HG03378 (cell line): ENCODE results near the gene MAP1LC3B.
A peak's percentile ranks its signal among the peaks of the same experiment; 100 is the strongest.

ENCODE experiments used
- ATAC-seq: cut with Tn5 transposase; IDR thresholded peaks from one replicate; pipeline ENCODE4 v1.9.1; 2021; ENCODE audit warnings: mild to moderate bottlenecking, moderate library complexity; ENCODE audit not compliant: unreplicated experiment

Gene MAP1LC3B

DNA sequence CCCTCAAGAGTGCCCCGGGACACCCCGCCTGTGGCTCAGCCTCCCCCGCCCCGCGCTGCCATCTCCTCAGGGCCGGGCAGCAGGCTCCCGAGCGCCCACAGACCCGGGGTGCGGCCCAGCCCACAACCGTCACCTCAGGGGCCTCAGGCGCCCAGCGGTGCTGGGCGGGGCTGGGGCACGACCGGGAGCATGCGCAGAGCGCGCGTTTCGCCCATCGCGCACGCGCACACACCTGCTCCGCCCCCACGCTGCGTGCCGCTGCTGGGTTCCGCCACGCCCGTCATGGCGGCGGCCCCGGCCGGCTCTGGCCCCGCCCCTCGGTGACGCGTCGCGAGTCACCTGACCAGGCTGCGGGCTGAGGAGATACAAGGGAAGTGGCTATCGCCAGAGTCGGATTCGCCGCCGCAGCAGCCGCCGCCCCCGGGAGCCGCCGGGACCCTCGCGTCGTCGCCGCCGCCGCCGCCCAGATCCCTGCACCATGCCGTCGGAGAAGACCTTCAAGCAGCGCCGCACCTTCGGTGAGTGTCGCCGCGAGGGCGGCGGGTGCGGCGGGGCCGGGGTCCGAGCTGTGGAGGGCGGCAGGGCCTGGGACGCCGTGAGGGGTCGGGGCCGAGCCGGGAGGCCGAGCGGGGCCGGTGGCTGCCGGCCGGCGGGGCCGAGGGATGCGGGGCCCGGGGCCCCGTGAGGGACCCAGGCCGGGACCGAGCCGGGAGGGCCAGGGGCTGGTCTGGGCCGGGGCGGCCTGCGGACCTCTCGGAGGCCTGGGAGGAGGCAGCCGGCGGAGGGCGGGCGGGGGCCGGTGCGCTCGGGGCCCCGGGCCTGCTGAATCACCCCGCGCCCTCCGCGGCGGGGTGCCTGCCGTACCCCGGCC is at the start of gene MAP1LC3B:
Gene MAP1LC3B, plus strand, starts transcription at position 387 of the 871 bp plus-strand sequence. Its CDS starts 92 bp downstream, at position 479.
- ATAC-seq, result peak; percentile 31

DNA sequence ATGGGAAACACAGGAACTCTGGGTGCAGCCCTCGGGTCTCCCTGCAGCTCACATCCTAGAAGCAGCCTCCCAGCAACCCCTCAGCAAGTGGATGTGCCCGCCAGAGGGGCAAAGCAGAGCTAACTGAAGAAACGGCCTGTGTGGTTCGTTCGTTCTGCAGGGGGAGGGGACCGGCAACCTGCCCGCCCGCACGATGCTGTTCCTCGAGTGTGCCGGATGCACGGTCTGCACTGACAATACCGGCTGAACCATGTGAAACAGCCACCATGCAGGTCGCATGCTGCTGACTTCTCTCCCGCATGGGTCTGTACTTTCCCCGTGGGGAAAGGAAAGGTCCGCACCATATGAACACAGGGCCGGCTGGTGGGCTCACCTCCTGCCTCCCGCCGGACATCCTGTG is 49.6 kb upstream of the MAP1LC3B start:
- no peak for ATAC-seq

DNA sequence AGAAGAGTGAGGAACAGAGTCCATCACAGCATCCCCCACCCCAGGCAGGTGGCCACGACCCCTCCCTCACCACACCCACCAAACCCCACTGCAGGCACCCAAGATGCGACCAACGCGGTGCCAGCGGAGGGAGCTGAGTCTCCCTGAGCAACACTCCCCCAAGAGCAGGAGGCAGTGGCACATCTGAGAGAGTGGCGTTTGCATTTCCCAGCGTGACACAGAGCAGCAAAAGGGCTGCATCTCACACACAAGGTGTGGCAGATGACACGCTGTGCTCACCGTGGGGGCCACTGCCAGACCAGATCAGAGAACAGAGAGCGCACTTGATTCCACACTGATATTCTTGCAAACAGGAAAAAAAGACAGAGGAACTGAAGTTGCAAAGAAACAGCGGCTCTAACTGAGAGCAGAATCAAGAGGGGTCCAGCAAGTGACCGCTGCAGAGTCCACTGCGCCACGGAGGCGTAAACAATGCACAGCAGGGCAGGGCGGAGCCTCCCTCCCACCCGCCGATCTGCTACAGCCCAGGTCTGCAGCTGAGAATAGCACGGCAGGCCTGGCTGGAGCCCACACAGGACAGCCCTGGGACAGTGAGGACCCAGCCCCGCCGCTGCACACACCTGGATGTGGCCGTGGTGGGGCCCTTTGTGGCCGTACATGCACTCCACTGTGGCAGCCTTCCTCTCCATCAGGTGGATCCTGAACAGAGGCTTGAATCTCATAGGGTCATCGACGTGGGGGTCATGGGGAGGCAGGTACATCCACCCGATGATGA is 49.0 kb upstream of the MAP1LC3B start:
- ATAC-seq, result no peak

DNA sequence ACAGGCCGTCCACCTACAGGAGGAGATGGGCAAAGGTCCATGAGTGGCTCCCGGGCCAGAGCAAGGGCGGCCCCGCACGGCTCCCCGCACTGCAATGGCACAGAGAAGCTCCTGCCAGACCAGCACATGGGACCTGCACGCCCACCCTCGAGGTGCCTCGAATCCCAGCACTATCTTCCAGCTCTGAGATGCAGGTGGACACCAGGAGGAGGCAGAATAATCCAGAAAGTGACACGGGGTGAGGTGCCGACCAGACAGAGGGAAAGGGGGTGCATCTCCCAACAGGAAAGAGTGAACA is 48.4 kb upstream of the MAP1LC3B start:
- no peak for ATAC-seq

DNA sequence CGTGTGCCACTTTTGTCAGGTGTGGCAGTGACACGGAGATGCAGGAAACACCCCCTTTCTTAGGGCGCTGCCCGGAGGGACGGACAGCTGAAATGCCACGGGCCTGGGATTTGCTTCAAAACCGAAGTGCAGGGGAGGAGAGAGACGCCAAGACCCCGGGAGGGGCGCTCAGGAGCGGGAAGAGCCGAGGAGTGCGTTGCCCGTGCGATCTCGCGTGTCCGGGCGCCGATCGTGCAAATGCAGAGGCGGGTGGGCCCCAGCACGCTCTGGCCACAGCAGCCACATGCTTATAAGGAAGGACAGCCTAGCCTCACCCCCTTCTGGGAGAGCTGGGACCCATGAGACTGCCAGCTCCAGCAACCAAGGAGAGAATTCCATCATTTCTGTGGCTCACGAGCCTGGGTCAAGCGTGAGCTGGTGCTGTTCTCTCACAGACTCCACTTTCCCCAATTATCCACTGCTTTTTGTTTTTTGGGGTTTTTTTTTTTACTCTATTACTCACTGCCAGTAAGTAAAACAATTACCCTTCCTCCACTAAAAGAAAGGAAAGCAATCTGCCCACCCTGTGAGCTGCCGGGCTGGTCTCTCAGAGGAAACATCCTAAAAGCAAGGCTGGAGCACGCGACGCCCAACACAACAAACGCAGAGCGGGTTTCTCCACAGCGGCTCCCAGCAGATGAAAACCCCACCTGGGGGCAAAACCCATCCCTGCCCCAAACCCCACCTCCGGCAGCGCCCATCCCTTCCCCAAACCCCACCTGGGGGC is 47.8 kb upstream of the MAP1LC3B start:
- no peak for ATAC-seq

DNA sequence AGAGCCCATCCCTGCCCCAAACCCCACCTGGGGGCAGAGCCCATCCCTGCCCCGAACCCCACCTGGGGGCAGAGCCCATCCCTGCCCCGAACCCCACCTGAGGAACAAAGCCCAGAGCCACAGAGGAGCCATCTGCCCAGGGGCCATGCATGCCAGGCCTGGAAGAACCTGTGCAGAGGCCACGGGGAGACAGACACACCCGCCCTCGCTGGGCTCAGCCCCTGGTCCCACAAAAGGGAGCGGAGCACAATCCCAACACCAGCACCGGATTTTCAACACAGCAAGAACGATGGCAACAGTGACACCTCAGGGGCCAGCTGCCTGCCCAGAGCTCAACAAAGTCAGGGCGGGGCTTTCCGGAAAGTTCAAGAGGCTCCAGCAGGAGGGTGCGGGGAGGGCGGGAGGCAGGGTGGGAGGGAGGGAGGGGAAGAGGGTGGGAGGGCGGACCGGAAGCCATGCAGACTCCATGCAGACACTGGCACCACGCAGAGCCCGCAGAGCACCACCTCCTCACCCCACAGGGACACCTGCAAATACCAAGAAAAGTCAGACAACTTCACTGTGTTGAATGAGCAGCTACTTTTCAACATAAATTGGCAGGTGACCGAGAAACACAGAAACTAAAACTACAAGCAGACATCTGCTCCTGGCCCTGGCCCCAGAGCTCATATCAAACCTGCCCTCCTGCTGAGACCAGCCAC is 47.1 kb upstream of the MAP1LC3B start:
- ATAC-seq, result no peak

DNA sequence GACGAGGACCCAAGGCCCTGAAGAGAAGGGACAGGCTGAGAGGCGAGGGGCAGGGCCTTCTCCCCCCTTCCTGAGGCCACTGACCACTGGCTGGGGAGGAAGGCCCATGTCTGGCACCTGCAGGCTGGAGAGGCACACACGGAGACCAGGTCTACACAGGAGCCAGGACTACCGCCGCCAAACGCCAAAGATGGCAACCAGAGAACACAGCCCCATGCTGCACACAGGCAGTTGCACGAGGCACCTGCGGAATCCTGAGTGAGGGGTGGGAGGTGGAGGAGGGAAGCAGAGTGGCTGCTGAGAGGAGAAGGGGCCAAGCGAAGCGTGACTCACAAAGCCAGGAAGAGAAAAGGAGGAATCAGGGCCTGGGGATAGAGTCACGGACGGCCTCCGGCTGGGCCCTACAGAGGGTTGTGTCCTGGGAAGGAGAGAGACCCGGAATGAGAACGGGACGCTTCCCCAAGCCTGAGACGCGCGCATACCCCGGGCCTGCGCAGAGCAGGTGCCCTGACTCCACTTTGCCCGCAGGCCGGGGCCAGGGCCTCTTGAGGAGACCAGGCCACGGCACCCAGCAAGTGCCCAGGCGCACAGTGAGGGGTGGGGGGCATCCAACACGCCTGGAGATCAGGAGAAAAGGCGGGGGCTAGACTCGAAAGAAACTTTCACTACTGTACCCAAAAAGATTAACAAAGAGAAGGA is 46.3 kb upstream of the MAP1LC3B start:
- ATAC-seq, result no peak

DNA sequence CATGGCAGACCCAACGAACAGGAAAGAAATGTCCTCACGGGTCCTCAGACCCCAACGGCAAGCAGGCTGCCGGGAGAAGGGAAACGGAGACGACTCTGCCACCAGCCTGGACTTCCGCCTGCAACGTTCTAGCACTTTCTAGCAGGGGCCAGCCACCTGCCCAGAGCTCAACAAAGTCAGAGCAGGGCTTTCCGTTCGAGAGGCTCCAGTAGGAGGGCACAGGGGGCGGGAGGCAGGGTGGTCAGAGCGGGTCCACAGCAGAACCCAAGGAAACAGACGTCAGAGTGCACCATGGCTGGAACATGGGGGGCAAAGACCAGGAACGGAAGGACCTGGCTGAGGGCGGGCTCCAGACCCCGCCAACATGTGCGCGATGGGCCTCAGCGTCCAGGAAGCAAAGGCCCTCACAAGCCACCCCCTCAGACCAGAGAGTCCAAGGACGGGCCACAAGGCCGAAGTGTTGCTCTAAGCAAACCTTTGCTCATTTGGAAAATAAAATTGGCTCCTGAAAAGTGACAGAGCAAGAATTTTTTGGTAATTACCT is 45.5 kb upstream of the MAP1LC3B start:
- ATAC-seq, result no peak

DNA sequence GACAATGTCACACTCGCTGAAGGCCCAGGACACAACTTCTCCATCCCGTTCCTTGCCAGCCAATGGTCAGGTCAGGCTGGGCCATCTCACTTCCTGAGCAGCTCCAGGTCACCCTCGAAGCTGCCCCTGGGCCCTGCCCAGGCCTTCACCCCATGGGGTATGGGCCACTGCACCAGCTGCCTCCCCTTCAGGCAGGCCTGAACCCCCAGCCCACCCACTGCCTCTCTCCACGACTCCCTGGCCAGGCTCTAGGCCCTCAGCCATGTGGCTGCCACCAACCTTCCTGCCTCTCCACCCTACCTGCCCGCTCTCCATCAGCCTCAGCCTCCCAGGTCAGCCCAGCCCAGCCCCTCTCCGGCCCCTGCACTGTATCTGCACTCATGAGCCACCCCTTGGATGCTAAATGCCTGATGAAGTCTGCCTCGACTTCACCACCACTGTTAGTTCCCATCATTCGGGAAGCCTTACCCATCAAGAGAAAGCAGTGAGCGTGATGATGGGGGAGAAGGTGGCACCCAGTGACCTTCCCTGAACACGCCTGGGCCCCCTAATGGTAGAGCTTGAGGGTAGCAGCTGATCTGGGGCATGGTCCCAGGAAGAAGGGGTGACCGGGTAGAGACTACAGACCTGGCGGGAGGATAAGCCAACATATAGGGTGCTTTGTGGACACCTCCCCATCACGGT is 44.1 kb upstream of the MAP1LC3B start:
- no peak for ATAC-seq

DNA sequence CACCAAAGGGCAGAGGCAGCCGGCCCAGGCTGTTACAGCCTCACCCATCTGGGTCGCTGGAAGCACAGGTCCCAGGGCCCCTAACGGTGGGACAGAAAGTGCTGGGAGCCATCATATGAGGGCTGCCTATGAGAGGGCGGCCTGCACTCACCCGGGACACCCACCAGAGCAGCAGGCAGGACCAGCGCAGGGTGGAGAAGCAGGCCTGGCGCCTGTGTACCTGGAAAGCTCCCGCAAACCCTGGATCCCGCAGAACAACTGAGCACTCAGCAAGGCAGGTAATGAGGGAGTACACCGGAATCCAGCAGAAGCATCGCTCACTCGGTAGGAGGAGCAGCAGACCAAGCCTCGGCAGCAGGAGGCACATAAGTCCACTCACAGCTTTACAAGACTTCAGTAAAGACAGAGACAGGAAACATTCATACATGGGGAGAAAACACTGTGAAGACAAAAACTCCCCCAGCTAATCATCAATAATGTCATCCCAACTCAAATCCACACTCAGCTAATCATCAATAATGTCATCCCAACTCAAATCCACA is 43.4 kb upstream of the MAP1LC3B start:
- no peak for ATAC-seq

DNA sequence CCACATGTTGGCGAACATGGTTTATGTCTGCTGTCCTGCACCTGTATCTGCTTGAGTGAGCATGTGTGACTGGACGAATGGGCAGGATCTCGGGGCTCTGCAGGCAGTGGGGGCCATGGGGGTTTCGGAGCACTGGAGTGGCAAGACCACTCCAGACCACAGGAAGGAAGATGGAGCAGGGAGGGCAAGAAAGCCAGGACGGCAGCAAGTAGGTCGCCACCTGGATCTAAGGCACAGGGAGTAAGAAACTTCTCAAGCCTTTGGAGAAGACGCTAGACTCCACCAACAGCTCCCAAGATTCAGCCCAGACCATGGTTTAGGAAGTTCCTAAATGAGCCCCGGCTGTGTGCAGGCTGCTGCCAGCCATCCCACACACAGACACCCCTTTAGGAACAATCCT is 42.1 kb upstream of the MAP1LC3B start:
- no peak for ATAC-seq

DNA sequence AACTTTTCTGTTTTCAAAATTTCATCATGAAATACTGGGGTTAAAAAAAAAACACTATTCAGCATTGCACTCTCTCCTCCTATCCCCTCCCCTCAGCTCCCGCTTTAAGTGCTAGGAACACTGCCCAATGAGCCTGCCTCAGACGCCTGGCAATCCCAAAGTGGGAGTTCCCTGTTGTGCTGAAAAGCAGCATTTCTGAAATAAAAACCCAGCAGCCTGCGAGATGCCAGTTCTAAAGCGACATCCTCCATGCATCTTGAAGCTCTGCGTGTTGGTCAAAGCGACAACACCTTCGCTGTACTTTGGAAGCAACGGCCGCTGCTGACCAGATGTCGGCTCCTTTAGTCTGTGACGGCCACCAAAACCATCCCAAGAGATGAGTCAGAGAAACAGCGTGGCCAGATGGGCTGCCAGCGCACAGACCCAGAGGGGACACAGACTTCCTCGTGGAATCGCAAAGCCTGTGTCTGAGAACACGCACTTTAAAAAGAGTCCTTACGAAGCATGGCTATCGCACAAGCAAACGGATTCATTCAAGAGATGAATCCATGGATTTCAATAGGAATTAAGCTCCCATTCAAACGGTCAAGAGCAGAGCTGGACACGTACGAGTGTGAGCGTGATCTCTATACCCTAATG is 41.3 kb upstream of the MAP1LC3B start:
- ATAC-seq, result no peak

DNA sequence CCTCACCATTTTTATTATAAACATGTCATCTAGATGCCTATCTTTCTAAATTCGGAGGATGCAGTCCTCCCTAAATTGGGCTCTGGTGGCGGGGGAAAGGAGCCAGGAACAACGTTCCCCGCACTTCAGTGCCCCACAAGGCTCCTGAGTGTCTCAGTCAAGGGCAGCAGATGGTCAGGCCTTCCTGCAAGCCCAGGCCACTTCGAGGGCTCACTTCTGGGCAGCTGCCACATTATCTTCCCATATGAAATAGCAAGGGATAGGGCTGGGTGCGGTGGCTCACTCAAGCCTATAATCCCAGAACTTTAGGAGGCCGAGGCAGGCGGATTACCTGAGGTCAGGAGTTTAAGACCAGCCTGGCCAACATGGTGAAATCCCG is 40.8 kb upstream of the MAP1LC3B start:
- no peak for ATAC-seq

DNA sequence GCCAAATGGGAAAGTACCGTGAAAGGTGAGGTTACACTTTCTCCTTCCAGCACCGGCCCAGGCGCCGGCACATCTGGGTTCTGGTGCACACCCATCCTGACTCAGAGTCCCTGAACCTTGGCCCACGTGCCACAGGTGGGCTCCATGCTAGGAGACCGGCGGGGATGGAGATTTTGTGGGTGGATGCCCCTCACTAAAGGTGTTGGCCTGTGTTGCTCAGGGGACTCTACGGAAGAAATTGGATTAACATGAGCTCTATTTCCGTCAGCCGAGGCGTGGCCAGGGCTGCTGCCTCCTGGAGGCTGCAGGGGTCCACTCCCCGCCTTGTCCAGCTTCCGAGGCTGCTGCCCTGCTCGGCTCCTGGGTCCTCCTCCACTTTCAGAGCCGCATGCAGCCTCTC is 39.3 kb upstream of the MAP1LC3B start:
- no peak for ATAC-seq

DNA sequence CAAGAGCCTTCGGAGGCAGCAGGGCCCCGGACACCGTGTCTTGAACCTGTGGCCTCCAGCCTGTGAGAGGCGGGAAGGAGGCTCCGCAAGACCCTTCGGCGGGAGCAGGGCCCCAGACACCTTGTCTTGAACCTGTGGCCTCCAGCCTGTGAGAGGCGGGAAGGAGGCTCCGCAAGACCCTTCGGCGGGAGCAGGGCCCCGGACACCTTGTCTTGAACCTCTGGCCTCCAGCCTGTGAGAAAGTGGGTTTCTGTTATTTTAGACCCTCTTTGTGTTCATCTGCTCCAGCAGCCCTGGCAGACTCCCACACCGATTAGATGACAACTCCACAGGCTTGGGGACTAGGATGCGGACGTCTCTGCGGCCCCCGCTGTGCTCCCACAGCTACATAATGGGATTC is 38.5 kb upstream of the MAP1LC3B start:
- no peak for ATAC-seq

DNA sequence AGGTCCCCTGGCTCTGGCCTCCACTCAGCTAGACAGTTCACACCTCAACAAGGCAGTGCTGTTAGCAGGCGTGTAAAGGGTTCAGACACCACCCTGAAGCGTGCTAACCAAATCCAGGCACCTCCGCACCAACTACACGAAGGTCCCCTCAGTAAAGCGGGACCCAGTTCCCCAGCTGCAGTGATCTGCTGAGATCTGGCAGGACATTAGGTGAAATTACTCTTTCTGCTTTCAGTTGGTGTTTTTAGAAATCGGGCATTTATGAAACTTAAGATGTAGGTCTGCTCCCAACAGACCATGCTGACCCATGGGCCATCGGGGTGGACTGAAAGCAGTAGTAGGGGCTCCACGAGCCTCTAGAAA is 35.7 kb upstream of the MAP1LC3B start:
- ATAC-seq, result no peak

DNA sequence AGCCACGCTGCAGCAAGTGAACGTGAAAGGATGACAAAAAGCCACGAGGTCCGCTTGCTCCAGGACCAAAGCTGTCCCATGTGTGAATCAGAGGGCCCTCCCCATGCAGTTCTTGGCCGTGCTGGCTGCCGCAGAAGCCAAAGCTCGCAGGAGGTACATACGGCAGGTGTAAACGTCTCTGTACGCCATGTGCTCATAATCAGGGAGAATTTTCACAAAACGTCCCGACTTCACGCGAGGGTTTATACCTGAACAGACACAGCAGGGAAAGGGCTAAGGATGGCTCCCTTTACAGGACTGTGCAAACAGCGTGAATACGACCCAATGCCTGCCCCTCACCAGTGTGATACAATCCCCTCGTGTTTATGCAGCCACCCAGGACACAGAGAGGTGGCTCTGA is 33.9 kb upstream of the MAP1LC3B start:
- no peak for ATAC-seq

DNA sequence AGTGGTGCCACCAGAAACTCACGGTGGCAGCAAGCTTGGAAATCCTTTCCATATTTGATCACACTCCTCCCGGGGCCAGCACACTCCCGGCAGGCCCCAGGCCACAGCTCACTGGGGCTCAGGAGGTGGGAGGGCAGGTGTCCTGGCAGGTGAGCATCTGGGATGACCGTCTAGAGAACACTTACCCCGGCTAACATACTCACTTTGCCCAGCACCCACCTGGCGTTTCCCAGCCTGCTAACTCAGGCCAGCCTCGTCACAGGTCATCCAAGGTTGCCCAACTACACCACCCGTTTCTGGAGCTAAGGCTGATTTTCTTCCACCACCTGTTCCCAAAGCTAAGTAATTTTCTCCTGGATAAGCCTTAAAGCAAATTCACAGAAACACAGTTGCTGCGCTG is 33.4 kb upstream of the MAP1LC3B start:
- no peak for ATAC-seq

DNA sequence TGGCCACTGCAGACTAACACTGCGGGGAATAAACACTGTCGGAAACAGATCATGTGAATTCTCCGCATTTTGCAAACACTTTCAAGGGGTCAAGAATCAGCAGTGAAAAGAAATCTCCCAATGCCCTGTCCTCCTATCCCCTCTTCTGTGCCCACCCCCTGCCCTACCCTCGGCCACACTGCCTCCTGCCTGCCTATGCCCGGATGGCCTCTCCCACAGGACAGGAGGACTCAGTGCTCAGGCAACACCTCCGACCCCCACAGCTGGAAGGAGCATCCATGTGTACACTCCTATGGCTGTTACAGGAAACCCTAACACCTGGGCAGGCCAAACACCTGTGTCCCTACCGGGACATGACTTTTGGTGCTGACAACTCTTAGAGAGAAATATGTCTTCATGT is 33.0 kb upstream of the MAP1LC3B start:
- ATAC-seq, result no peak
